Neural cell (in vitro differentiated cells): Measurements from ENCODE around the gene PRKCZ. TPM values are rescaled to one million over a fixed set of nuclear protein-coding genes. Genes with fewer than 3 reads are reported as not detected.

Experiments
- H2AFZ ChIP-seq: fragments of 200-600, 300-800 bp; sonication (generic), shearing (Covaris generic); 2 replicates; pipeline ENCODE4 v1.6.0; 2014; ENCODE audit warnings: low read depth, mild to moderate bottlenecking, antibody characterized with exemption, low read length, moderate library complexity
- H3F3A ChIP-seq: fragments of 200-600 bp; shearing (Covaris generic); 2 replicates; pipeline ENCODE4 v1.6.1; 2016; ENCODE audit warnings: mild to moderate bottlenecking, moderate library complexity, mixed read lengths, antibody characterized with exemption, low read length; ENCODE audit not compliant: insufficient read depth, poor library complexity, severe bottlenecking
- H3K27ac ChIP-seq: fragments of 200-600, 300-800 bp; sonication (generic), shearing (Covaris generic); 2 replicates; pipeline ENCODE4 v1.5.1; 2014; ENCODE audit warnings: mild to moderate bottlenecking, low read length, moderate library complexity
- H3K27me3 ChIP-seq: fragments of 300-800, 200-600 bp; sonication (generic), shearing (Covaris generic); 2 replicates; pipeline ENCODE4 v1.6.0; 2014; ENCODE audit warnings: mild to moderate bottlenecking, low read depth, low read length, moderate library complexity; ENCODE audit not compliant: insufficient read depth
- H3K36me3 ChIP-seq: fragments of 300-800, 200-600 bp; sonication (generic), shearing (Covaris generic); 2 replicates; pipeline ENCODE4 v1.5.1; 2014; ENCODE audit warnings: mild to moderate bottlenecking, antibody characterized with exemption, low read length, moderate library complexity; ENCODE audit not compliant: insufficient read depth
- H3K4me2 ChIP-seq: fragments of 300-800, 200-600 bp; sonication (generic), shearing (Covaris generic); 2 replicates; pipeline ENCODE4 v1.6.0; 2014; ENCODE audit warnings: mild to moderate bottlenecking, low read length
- H3K4me3 ChIP-seq: fragments of 300-800, 200-600 bp; sonication (generic), shearing (Covaris generic); 2 replicates; pipeline ENCODE4 v1.5.1; 2014; ENCODE audit warnings: mild to moderate bottlenecking, low read length, moderate library complexity
- H3K79me2 ChIP-seq: fragments of 200-600 bp; shearing (Covaris generic); replicated peaks from 2 replicates; pipeline ENCODE4 v1.6.0; 2014; ENCODE audit warnings: mild to moderate bottlenecking, low read length, moderate library complexity; ENCODE audit not compliant: insufficient read depth
- H3K9ac ChIP-seq: fragments of 300-800, 200-600 bp; sonication (generic), shearing (Covaris generic); 2 replicates; pipeline ENCODE4 v1.6.1; 2016; ENCODE audit warnings: mild to moderate bottlenecking, low read length, mixed read lengths
- H3K9me2 ChIP-seq: fragments of 200-600 bp; shearing (Covaris generic); 2 replicates; pipeline ENCODE4 v1.6.1; 2016; ENCODE audit warnings: mild to moderate bottlenecking, low read length, mixed read lengths; ENCODE audit not compliant: insufficient read depth
- H3K9me3 ChIP-seq: fragments of 200-600, 300-800 bp; sonication (generic), shearing (Covaris generic); 2 replicates; pipeline ENCODE4 v1.6.1; 2016; ENCODE audit warnings: mild to moderate bottlenecking, mixed run types, low read length, moderate library complexity, mixed read lengths
- H4K20me1 ChIP-seq: fragments of 200-600 bp; shearing (Covaris generic); 2 replicates; pipeline ENCODE4 v1.6.1; 2016; ENCODE audit warnings: mild to moderate bottlenecking, mixed run types; ENCODE audit not compliant: insufficient read depth
- EP300 ChIP-seq: fragments of 450-650 bp; conservative IDR thresholded peaks from 2 replicates; pipeline ENCODE4 v1.6.1; 2014; ENCODE audit warnings: antibody characterized with exemption, mild to moderate bottlenecking, moderate library complexity; ENCODE audit not compliant: poor library complexity, severe bottlenecking
- EZH2 ChIP-seq: fragments of 200-600, 300-800 bp; shearing (Covaris generic), sonication (generic); IDR thresholded peaks from 2 replicates; pipeline ENCODE4 v1.6.1; 2014; ENCODE audit warnings: antibody characterized with exemption, low read length, borderline replicate concordance, mild to moderate bottlenecking; ENCODE audit not compliant: insufficient read depth, poor library complexity, severe bottlenecking
- MXI1 ChIP-seq: fragments of 450-650 bp; conservative IDR thresholded peaks from 2 replicates; pipeline ENCODE4 v1.6.1; 2014; ENCODE audit warnings: antibody characterized with exemption, mild to moderate bottlenecking; ENCODE audit not compliant: poor library complexity, severe bottlenecking
- POLR2AphosphoS5 ChIP-seq: IDR thresholded peaks from 2 replicates; pipeline ENCODE4 v1.6.1; 2012
- RAD21 ChIP-seq: fragments of 450-650 bp; conservative IDR thresholded peaks from 2 replicates; pipeline ENCODE4 v1.6.1; 2014; ENCODE audit warnings: antibody characterized with exemption, mild to moderate bottlenecking, moderate library complexity
- REST ChIP-seq: IDR thresholded peaks from 2 replicates; pipeline ENCODE4 v1.6.1; 2012; ENCODE audit warnings: borderline replicate concordance
- SMC3 ChIP-seq: fragments of 450-650 bp; conservative IDR thresholded peaks from 2 replicates; pipeline ENCODE4 v1.6.1; 2014; ENCODE audit warnings: antibody characterized with exemption, mild to moderate bottlenecking, moderate library complexity; ENCODE audit not compliant: poor library complexity
- TAF1 ChIP-seq: IDR thresholded peaks from 2 replicates; pipeline ENCODE4 v1.6.1; 2012; ENCODE audit warnings: low read depth
- polyA plus RNA-seq: library from polyadenylated mRNA; depleted of rRNA; stranded (reverse); fragments of >200 nt; gene quantifications from 2 replicates; pipeline ENCODE4 v1.2.3, GENCODE V29; 2014
- TF ChIP-seq, protein P1 (sequence below): fragments of 450-650 bp; IDR thresholded peaks from 2 replicates; pipeline ENCODE4 v1.5.1; 2014; ENCODE audit warnings: antibody characterized with exemption, mild to moderate bottlenecking, moderate library complexity; ENCODE audit not compliant: poor library complexity, severe bottlenecking

PRKCZ gene
- polyA plus RNA-seq, 1 donor from 2014 or later: 54.9 TPM

DNA sequence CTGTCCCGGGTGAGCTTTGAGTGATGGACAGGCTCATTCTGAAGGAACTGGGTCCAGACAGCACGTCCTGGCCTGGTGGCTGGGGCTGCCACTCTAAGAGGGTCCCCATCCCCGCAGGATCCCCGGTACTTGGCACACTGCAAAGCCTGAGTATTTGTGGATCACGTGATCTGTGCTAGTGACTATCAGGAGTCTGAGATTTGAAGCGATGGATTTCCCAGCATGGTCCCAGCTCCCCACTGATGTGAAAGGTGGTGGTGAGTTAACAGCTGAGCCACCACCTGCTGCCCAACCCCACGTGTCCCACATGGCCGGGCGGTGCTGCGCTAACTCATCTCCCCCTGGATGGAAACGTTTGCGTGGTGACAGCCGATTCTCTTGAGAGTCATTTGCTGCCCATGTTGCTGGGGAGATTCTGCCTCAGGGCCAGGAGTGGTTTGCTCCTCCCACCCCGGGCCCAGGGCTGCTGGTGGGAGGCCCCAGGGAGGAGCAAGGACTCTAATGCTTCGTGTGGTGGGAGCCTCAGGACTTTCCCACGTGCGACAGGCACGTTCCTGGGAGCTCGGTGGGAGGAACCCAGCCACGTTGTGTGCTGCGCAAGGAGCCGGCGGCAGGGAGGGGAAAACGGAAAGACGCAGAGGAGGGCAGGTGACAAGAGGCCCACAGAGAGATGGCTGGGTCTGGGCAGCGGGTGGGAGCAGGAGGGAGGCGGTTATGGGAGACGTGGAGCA is 129.2 kb downstream of the PRKCZ start:
- H3K9ac ChIP-seq: no peak overlapping the region
- no peaks in the 10 kb centered on the region for H3K27me3 ChIP-seq
- H3F3A ChIP-seq: no peaks in the 10 kb centered on the region
- TF ChIP-seq RAD21 (no peak), EP300 (no peak), POLR2AphosphoS5 (no peak), REST (no peak)
- TF ChIP-seq, protein P1, sequence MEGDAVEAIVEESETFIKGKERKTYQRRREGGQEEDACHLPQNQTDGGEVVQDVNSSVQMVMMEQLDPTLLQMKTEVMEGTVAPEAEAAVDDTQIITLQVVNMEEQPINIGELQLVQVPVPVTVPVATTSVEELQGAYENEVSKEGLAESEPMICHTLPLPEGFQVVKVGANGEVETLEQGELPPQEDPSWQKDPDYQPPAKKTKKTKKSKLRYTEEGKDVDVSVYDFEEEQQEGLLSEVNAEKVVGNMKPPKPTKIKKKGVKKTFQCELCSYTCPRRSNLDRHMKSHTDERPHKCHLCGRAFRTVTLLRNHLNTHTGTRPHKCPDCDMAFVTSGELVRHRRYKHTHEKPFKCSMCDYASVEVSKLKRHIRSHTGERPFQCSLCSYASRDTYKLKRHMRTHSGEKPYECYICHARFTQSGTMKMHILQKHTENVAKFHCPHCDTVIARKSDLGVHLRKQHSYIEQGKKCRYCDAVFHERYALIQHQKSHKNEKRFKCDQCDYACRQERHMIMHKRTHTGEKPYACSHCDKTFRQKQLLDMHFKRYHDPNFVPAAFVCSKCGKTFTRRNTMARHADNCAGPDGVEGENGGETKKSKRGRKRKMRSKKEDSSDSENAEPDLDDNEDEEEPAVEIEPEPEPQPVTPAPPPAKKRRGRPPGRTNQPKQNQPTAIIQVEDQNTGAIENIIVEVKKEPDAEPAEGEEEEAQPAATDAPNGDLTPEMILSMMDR: no peak
- H2AFZ ChIP-seq: no peak overlapping the region
- H3K79me2 ChIP-seq: no peaks in the 10 kb centered on the region
- H3K9me2 ChIP-seq: no peaks in the 10 kb centered on the region
- H3K36me3 ChIP-seq: no peaks in the 10 kb centered on the region
- H4K20me1 ChIP-seq: no peaks in the 10 kb centered on the region
- H3K4me2 ChIP-seq: no peak overlapping the region
- H3K9me3 ChIP-seq: no peaks in the 10 kb centered on the region
- no peak overlapping the region for H3K4me3 ChIP-seq
- H3K27ac ChIP-seq: no peak overlapping the region

DNA sequence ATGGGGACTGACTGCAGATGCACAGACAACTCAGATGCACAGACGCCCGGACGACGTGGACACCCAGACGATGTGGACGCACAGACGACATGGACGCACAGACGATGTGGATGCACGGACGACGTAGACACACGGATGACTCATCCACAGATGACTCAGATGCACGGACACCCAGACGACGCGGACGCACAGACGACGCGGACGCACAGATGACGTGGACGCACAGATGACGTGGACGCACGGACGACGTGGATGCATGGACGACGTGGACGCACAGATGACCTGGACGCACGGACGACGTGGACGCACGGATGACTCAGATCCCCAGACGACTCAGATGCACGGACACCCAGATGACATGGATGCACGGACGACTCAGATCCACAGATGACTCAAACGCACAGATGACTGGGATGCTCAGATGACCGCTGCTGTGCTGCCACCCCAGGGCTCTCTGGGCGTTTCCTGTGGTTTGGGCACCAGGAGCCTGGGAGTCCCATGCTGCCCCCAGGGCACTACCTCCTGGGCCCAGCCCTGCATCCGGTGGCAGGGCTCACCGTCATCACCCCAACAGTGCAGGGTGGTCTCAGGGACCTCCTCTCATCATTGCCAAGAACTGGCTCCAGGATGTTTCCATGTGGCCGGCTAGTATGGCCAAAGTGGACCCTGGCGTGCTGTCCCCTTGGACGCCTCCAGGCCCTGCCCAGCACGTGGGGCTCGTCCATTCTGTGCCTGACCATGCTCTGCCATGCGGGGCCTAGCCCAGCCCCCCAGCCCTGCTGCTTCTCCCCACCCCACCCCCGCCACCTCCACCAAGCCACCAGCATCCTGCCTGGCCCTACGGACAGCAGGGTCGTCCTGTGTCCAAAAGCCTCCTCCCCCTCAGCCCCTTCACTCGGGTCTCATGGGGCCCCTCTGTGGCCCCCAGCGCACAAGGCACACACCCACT is 130.4 kb downstream of the PRKCZ start:
- Histone ChIP-seq H3F3A (no peaks in the 10 kb centered on the region), H3K27me3 (no peaks in the 10 kb centered on the region), H3K4me3 (no peak overlapping the region), H3K79me2 (no peaks in the 10 kb centered on the region), H2AFZ (no peak overlapping the region), H3K27ac (no peak overlapping the region), H3K9ac (no peak overlapping the region), H3K9me2 (no peaks in the 10 kb centered on the region), H3K4me2 (no peak overlapping the region), H3K36me3 (no peaks in the 10 kb centered on the region), H4K20me1 (no peaks in the 10 kb centered on the region), H3K9me3 (no peaks in the 10 kb centered on the region)
- no peak for TF ChIP-seq SMC3
- no peak for TF ChIP-seq POLR2AphosphoS5
- TF ChIP-seq RAD21: no peak
- TF ChIP-seq TAF1: no peak
- TF ChIP-seq, protein P1: no peak
- no peak for TF ChIP-seq REST
- TF ChIP-seq EP300: no peak
- TF ChIP-seq EZH2: no peak
- no peak for TF ChIP-seq MXI1
